ENCODE measurements around the gene SLC9A1. TPM values are rescaled to one million over a fixed set of nuclear protein-coding genes. Genes with fewer than 3 reads are reported as not detected.
A peak's percentile ranks its signal among the peaks of the same experiment; 100 is the strongest.

SLC9A1 gene
- polyA plus RNA-seq, 6 donors from 2014 or later: 3.1 to 9.3 (median 4.0) TPM

DNA sequence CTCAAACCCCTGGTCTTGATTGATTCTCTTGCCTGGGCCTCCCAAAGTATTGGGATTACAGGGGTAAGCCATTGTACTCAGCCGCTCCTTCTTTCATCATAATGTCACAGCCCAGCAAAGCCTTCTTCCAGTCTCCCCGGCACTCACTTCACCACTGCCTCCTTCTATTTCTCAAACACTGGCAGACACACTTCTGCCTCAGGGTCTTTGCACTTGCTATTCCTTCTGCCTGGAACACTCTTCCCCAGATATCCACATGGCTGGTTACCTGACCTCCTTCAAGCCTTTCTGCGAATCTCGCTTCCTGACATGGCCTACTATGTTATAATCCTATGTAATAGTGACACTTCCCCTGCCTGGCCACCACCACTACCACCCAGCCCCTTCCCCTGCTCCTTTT lies 7.2 kb upstream of the SLC9A1 start:
- no peaks in the 10 kb centered on the region for H3K36me3 Mint-ChIP-seq
- peaks cover 15 to 36% (median 18%) of the 10 kb centered on the region in 3 donors for H3K4me1 Mint-ChIP-seq
- H3K27me3 Mint-ChIP-seq: no peaks in the 10 kb centered on the region
- DNase-seq (no peak), ATAC-seq (ENCODE audit: low read depth in 2 of 2) (no peak)
- peak overlapping the region in 4 of 8 donors; percentile 78 to 91 (median 84) for H3K4me3 Mint-ChIP-seq
- H3K27ac Mint-ChIP-seq: peak overlapping the region; percentile 70 to 99 (median 96)
- no peaks in the 10 kb centered on the region for H3K9me3 Mint-ChIP-seq

DNA sequence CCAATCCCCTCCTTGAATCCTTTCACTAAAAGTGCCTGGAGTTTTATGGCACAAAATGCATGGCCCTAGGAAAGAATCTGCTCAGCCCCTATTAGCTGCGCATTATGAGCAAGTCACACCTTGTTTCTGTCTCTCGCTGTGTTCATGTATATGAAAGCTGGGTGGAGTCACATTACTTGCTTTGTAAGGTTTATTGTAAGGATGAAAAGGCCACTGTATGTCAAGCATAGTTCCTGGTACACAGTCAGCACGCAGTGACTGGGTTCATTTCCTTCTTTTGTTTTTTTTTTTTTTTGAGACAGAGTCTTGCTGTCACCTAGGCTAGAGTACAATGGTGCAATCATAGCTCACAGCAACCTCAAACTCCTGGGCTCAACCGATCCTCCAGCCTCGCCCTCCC lies 6.7 kb upstream of the SLC9A1 start:
- Mint-ChIP-seq H3K36me3 (no peaks in the 10 kb centered on the region), H3K4me3 (peak overlapping the region; percentile 42 to 91 (median 81)), H3K27me3 (no peaks in the 10 kb centered on the region), H3K27ac (peak overlapping the region; percentile 90 to 99 (median 96)), H3K4me1 (peaks cover 15 to 36% (median 18%) of the 10 kb centered on the region in 3 donors), H3K9me3 (no peaks in the 10 kb centered on the region)
- peak; percentile 99 to 100 for ATAC-seq (ENCODE audit: low read depth in 2 of 2)
- peak; percentile 73 for DNase-seq

DNA sequence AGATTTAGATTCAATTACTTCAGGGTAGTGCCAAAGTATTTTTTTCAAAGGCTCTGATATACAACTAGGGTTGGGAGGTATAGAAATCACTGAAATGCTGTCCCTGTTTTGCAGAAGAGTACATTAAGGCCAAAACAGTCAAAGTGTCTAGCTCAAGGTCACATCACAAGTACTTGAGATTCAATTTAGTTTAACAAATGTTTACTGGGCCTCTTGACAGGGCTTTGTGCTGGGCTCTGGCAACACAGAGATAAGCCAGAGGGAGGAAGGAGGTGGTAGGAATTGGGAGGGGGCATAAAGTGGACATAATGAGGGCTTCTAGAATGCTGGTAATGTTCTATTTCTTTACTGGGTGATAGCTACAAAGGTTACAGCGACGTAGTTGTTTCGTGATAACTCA lies 2.3 kb upstream of the SLC9A1 start:
- Mint-ChIP-seq H3K27ac (peak overlapping the region in 2 of 6 donors; percentile 36 to 81), H3K4me1 (peaks cover 36 to 55% (median 44%) of the 10 kb centered on the region in 3 donors), H3K9me3 (peaks cover 0 to 3% (median 0%) of the 10 kb centered on the region in 7 donors), H3K36me3 (no peaks in the 10 kb centered on the region), H3K4me3 (no peak overlapping the region), H3K27me3 (no peaks in the 10 kb centered on the region)
- DNase-seq (no peak), ATAC-seq (ENCODE audit: low read depth in 2 of 2) (no peak)

DNA sequence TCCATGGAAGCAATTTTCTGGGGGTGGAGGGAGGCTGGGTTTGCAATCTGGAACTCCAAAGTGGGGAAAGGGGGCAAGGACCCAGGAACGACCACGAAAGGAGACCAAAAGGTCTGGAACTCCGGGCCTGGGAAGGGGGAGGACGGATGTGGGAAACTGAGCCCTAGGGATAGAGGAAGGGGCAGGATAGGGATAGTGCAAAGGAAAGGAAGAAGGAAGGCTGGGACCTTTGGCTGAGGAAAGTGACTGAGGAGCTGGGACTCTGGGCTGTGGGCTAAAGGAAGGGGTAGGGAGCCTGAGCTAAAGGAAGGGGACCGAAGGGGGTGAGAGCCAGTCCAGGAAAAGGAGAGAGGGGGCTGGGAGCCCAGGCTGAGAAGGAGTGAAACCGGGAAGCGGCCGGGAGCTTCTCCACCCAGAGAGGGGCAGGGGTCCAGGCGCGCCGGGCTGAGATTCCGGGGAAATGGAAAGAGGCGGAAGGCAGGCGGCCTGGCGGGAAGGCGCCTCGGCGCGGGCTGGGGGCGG lies 395 bp downstream of the SLC9A1 start:
- Mint-ChIP-seq H3K27me3 (no peaks in the 10 kb centered on the region), H3K4me3 (peak overlapping the region; percentile 77 to 94 (median 92)), H3K4me1 (peaks cover 37 to 56% (median 56%) of the 10 kb centered on the region in 3 donors), H3K9me3 (peaks cover 0 to 3% (median 0%) of the 10 kb centered on the region in 7 donors), H3K36me3 (no peaks in the 10 kb centered on the region), H3K27ac (peak overlapping the region; percentile 60 to 100 (median 93))
- DNase-seq (no peak), ATAC-seq (ENCODE audit: low read depth in 2 of 2) (no peak)

DNA sequence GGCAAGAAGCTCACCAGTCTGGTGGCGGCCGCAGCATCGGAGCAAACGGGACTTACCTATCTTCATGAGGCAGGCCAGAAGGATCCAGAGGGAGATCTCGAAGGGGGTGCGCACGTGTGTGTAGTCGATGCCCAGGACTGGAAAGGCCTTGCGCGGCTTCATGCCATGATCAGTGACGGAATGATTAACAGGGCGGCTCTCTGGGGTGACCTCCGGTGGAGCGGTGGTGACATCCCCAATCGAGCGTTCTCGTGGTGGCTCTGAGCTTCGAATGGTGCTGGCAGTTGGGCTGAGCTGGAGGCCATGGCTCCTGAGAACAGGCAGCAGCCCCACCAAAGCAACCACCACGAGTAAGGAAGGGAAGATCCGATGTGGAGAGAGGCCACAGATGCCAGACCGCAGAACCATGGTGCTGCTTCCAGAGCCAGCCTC lies 982 bp downstream of the SLC9A1 start:
- peak overlapping the region; percentile 77 to 94 (median 92) for H3K4me3 Mint-ChIP-seq
- no peak for DNase-seq
- H3K27me3 Mint-ChIP-seq: no peaks in the 10 kb centered on the region
- H3K36me3 Mint-ChIP-seq: no peaks in the 10 kb centered on the region
- no peak for ATAC-seq (ENCODE audit: low read depth in 2 of 2)
- H3K9me3 Mint-ChIP-seq: peaks cover 0 to 3% (median 0%) of the 10 kb centered on the region in 7 donors
- H3K27ac Mint-ChIP-seq: peak overlapping the region in 5 of 6 donors; percentile 89 to 100 (median 93)
- peaks cover 42 to 62% (median 62%) of the 10 kb centered on the region in 3 donors for H3K4me1 Mint-ChIP-seq

DNA sequence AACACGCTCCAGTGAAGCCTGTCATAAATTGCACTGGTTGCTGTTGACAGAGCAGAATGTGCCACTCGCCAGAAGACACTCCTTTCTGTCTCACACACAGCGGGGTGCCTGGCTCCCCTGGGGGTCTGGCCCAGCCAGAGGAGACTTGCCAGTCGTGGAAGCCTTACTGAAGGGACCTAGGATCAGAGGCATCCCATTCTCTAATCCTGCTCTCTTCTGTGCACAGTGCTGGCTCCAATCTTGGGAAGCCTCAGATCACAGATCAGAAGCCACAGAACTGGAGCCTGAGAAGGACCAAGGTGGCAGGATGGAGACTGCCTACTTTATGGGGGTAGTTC lies 1.4 kb downstream of the SLC9A1 start:
- Mint-ChIP-seq H3K27me3 (no peaks in the 10 kb centered on the region), H3K4me3 (peak overlapping the region; percentile 60 to 94 (median 91)), H3K9me3 (peaks cover 0 to 3% (median 0%) of the 10 kb centered on the region in 7 donors), H3K27ac (peak overlapping the region in 5 of 6 donors; percentile 83 to 100 (median 93)), H3K36me3 (no peaks in the 10 kb centered on the region), H3K4me1 (peaks cover 45 to 66% (median 66%) of the 10 kb centered on the region in 3 donors)
- no peak for ATAC-seq (ENCODE audit: low read depth in 2 of 2)
- DNase-seq: no peak

DNA sequence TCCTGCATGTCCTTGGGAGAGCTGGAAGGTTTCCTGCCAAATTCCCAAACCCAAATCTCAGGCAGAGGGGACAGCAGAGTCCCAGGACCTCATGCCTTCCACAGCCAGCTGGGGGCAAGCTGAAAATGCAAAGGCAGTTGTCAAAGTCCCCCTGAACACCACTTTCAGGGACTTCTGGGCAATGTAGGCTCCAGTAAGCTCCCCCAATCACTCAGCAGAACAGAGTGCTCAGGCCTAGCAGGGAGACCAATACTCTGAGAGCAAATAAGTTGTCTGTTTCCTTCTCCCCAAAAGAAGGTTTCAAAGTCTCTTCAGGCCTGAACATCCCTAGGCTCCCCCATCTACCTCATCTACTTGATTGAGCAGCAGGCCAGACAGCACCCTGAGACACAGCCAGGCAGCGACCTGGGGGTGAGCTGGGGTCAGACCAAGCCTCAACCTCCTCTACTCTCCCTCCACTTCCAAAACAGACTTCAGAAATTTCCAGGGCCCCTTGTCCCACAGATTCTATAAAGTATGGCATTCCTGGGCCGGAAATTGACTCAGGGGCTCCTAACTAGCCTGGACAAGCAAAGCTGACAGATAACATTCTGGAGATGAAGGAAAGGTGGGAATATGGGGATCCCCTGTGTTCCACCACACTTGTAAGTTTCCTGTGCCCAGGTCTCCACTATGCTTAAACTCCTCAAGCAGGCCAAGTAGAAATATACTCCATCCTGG lies 1.9 kb downstream of the SLC9A1 start:
- H3K36me3 Mint-ChIP-seq: no peaks in the 10 kb centered on the region
- peak overlapping the region; percentile 60 to 94 (median 91) for H3K4me3 Mint-ChIP-seq
- no peak for DNase-seq
- peaks cover 0 to 3% (median 0%) of the 10 kb centered on the region in 7 donors for H3K9me3 Mint-ChIP-seq
- peak overlapping the region in 4 of 6 donors; percentile 61 to 100 (median 76) for H3K27ac Mint-ChIP-seq
- no peak for ATAC-seq (ENCODE audit: low read depth in 2 of 2)
- H3K27me3 Mint-ChIP-seq: no peaks in the 10 kb centered on the region
- H3K4me1 Mint-ChIP-seq: peaks cover 50 to 71% (median 68%) of the 10 kb centered on the region in 3 donors

DNA sequence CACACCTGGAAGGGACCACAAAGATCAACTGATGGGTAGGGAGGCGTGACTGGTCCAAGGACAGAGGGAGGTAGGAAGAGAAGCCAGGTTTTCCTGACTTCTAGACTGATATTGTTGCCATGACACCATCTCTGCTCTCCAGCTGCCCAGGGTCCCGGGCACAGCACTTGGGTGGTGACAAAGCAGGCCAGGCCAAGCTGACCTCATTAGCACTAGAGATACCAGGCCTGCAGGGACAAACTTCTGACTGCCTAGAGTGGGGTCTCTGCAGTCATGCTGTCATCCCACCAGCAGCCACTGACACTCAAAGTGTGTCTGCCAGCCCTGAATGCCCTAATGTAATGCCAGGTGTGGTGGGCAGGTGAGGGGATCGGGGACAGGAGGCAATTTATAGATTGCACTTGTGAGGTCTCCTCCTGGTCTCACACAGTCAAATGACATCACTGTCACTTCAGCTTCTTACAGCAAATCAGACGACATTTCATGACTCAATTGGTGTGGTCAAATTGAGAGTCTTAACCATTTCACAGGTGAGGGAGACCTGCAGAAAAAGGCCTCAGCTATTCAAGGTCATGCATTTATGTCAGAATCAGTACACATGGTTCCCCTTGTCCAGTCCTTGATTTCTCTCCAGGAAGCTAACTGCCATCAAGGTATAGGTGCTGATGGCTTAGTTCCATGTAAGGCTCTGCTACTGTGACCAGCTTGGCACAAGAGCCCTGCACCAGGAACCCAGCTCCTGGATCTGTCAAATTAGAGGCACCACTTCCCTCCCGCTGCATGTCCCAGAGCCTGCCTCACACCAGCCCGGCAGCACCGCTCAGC lies 2.7 kb downstream of the SLC9A1 start:
- H3K4me3 Mint-ChIP-seq: peak overlapping the region in 6 of 8 donors; percentile 15 to 94 (median 84)
- peaks cover 50 to 72% (median 68%) of the 10 kb centered on the region in 3 donors for H3K4me1 Mint-ChIP-seq

DNA sequence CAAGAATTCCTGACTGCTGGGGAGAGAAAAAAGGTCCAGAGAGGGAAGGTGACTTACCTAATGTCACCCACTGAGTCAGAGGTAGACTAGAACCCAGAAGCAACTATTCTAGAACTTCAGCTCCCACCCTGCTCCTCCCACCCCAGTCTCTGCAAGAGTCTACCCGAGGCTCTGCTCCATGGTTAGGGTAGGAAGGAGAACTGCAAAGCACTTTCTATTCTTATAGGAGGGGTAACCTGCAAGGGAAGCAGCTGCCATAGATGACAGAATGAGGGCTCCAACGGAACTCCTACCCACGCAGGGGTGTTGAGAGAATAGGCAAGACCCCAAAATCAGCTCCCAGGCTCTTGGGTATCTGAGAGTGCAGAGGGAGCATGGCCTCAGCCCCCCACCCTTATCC lies 4.3 kb downstream of the SLC9A1 start:
- H3K27me3 Mint-ChIP-seq: no peaks in the 10 kb centered on the region
- peak overlapping the region in 1 of 6 donors; percentile 14 for H3K27ac Mint-ChIP-seq
- H3K9me3 Mint-ChIP-seq: peaks cover 0 to 3% (median 0%) of the 10 kb centered on the region in 7 donors
- H3K4me3 Mint-ChIP-seq: peak overlapping the region in 1 of 8 donors; percentile 9
- peaks cover 50 to 71% (median 68%) of the 10 kb centered on the region in 3 donors for H3K4me1 Mint-ChIP-seq
- ATAC-seq (ENCODE audit: low read depth in 2 of 2) (no peak), DNase-seq (no peak)
- no peaks in the 10 kb centered on the region for H3K36me3 Mint-ChIP-seq

More for the DNA sequence above, 2.7 kb downstream of the SLC9A1 start:
- peaks cover 0 to 3% (median 0%) of the 10 kb centered on the region in 7 donors for H3K9me3 Mint-ChIP-seq
- H3K27me3 Mint-ChIP-seq: no peaks in the 10 kb centered on the region
- ATAC-seq (ENCODE audit: low read depth in 2 of 2) (no peak), DNase-seq (no peak)
- H3K27ac Mint-ChIP-seq: peak overlapping the region in 1 of 6 donors; percentile 69
- H3K36me3 Mint-ChIP-seq: no peaks in the 10 kb centered on the region

DNA sequence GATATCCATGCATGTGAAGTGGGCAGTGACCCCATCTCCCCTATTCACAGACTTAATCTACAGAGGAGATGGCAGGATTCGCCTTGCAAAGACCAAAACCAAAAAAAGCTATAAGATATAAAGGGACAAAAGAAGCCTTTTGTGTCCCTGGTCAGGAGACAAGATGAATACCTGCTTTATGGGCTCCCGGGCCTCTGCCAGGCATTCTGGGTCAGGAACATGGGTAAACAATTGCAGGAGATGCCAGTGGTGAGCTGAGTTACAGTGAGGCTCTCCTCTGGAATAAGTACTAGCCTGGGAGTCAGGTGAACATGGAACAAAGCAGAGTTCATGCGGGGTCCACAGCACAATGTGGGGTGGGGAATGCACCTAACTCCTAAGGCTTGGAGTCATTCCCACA lies 4.7 kb downstream of the SLC9A1 start:
- no peak for DNase-seq
- H3K9me3 Mint-ChIP-seq: peaks cover 0 to 2% (median 0%) of the 10 kb centered on the region in 7 donors
- no peak overlapping the region for H3K4me3 Mint-ChIP-seq
- H3K27me3 Mint-ChIP-seq: no peaks in the 10 kb centered on the region
- ATAC-seq (ENCODE audit: low read depth in 2 of 2): no peak
- H3K27ac Mint-ChIP-seq: no peak overlapping the region
- H3K4me1 Mint-ChIP-seq: peaks cover 45 to 66% (median 63%) of the 10 kb centered on the region in 3 donors
- no peaks in the 10 kb centered on the region for H3K36me3 Mint-ChIP-seq

DNA sequence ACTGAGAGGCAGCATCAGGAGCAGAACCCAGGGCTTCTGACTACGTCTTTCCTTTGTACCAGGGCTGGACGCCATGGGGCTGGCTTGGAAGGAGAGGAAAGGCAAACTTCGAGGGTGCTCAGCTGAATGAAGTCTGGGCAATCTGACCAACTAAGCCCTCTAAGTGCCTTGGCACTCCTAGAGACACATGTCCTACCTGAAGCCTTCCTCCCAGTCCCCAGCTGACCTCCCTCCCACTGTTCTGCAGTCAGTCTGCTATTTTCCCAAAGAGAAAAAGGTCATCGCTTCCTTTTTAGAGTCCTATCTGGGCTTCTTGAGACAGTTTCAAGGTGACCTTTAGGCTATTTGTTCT lies 5.2 kb downstream of the SLC9A1 start:
- H3K27ac Mint-ChIP-seq: peak overlapping the region in 2 of 6 donors; percentile 16 to 95
- H3K36me3 Mint-ChIP-seq: no peaks in the 10 kb centered on the region
- DNase-seq (no peak), ATAC-seq (ENCODE audit: low read depth in 2 of 2) (no peak)
- no peaks in the 10 kb centered on the region for H3K27me3 Mint-ChIP-seq
- no peak overlapping the region for H3K4me3 Mint-ChIP-seq
- H3K4me1 Mint-ChIP-seq: peaks cover 45 to 64% (median 61%) of the 10 kb centered on the region in 3 donors
- H3K9me3 Mint-ChIP-seq: peaks cover 0 to 2% (median 0%) of the 10 kb centered on the region in 7 donors

DNA sequence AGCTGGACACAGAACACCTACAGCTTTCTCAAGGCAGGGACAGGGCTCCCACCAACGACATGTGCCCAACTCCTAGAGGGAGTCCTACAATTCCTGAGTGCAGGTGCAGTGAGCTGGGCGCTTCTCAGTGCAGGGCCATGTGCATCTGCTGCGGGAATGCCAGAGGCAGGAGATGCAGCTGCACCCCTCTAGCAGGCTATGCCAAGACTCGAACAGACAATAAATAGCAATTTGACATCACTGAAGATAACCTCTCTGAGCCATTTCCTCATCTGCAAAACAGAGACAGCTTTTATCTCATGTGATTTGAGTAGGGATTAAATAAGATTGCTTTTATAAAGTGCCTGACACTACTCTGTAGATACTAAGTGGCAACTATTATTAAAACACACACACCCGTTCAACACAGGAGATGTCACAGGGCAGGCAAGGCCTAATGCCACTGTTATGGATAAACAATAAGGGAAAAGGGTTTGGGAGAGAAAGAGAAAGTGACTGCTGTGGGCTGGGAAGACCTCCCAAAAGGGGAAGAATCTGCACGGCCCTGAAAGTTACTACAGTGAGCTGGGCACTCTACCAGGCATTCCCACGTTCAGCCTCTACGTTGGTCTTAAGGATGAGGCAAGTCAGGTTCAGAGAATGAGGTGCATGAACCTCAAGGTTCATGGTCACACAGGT lies 5.7 kb downstream of the SLC9A1 start:
- Mint-ChIP-seq H3K4me1 (peaks cover 40 to 59% (median 56%) of the 10 kb centered on the region in 3 donors), H3K36me3 (no peaks in the 10 kb centered on the region), H3K4me3 (peak overlapping the region in 1 of 8 donors; percentile 52), H3K9me3 (peaks cover 0 to 2% (median 0%) of the 10 kb centered on the region in 7 donors), H3K27ac (peak overlapping the region in 3 of 6 donors; percentile 16 to 95 (median 69)), H3K27me3 (no peaks in the 10 kb centered on the region)
- no peak for ATAC-seq (ENCODE audit: low read depth in 2 of 2)
- no peak for DNase-seq

DNA sequence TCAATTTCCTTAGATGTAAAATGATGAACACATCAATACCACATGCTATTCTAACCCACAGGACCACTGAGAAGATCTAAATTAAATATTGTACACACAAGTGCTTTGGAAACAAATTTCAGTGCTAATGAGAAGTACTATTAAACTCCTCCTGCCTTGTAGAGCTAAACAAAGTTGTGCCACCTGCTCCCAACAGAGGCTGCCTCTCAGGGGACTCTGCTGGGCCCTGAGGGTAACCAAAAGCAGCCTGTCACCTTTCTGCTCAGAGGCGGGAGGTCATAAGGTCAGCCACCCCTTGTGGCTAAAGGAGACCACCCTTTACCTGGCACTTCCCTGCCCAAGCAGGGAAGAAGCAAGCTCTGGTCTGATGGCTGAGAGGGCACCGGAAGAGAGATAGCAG lies 6.3 kb downstream of the SLC9A1 start:
- ATAC-seq (ENCODE audit: low read depth in 2 of 2) (no peak), DNase-seq (no peak)
- H3K27ac Mint-ChIP-seq: peak overlapping the region in 1 of 6 donors; percentile 16
- H3K4me3 Mint-ChIP-seq: no peak overlapping the region
- H3K9me3 Mint-ChIP-seq: peaks cover 0 to 2% (median 0%) of the 10 kb centered on the region in 7 donors
- peaks cover 33 to 55% (median 50%) of the 10 kb centered on the region in 3 donors for H3K4me1 Mint-ChIP-seq
- H3K36me3 Mint-ChIP-seq: no peaks in the 10 kb centered on the region
- H3K27me3 Mint-ChIP-seq: no peaks in the 10 kb centered on the region

Measured in naive B cell (primary cell).